H9 (cell line): ENCODE results near the gene PPM1N. TPM values are rescaled to one million over a fixed set of nuclear protein-coding genes. Genes with fewer than 3 reads are reported as not detected.

Source experiments
- DNase-seq: peaks from one replicate; pipeline ENCODE4 v3.0.0-alpha.2; 2017
- H2AFZ ChIP-seq: one replicate; pipeline ENCODE4 v1.6.1; 2013; ENCODE audit warnings: mild to moderate bottlenecking, low read length, control low read depth, moderate library complexity
- H2AK5ac ChIP-seq: 2 replicates; pipeline ENCODE4 v1.6.1; 2013; ENCODE audit warnings: low read length, control low read depth, mixed read lengths; ENCODE audit not compliant: insufficient read length
- H2BK120ac ChIP-seq: one replicate; pipeline ENCODE4 v1.6.1; 2013; ENCODE audit warnings: low read depth, mild to moderate bottlenecking, low read length, control low read depth, inconsistent platforms; ENCODE audit not compliant: poor library complexity, severe bottlenecking
- H2BK12ac ChIP-seq: 2 replicates; pipeline ENCODE4 v1.6.1; 2013; ENCODE audit warnings: low read length, control low read depth, mixed read lengths, low read depth; ENCODE audit not compliant: insufficient read length
- H2BK15ac ChIP-seq: 2 replicates; pipeline ENCODE4 v1.6.1; 2013; ENCODE audit warnings: low read depth, low read length, control low read depth
- H2BK20ac ChIP-seq: one replicate; pipeline ENCODE4 v1.6.1; 2013; ENCODE audit warnings: low read depth, mild to moderate bottlenecking, low read length, control low read depth, inconsistent platforms; ENCODE audit not compliant: poor library complexity, severe bottlenecking
- H2BK5ac ChIP-seq: 2 replicates; pipeline ENCODE4 v1.6.1; 2013; ENCODE audit warnings: low read length, control low read depth, mixed read lengths; ENCODE audit not compliant: insufficient read length
- H3K14ac ChIP-seq: 2 replicates; pipeline ENCODE4 v1.6.1; 2013; ENCODE audit warnings: low read length, control low read depth; ENCODE audit not compliant: insufficient read depth
- H3K18ac ChIP-seq: 2 replicates; pipeline ENCODE4 v1.6.1; 2013; ENCODE audit warnings: low read depth, mild to moderate bottlenecking, mixed read lengths, low read length, control low read depth; ENCODE audit not compliant: insufficient read length
- H3K23ac ChIP-seq: 2 replicates; pipeline ENCODE4 v1.6.1; 2013; ENCODE audit warnings: low read length, control low read depth, mixed read lengths, low read depth; ENCODE audit not compliant: insufficient read length
- H3K23me2 ChIP-seq: 2 replicates; pipeline ENCODE4 v1.6.1; 2013; ENCODE audit warnings: low read depth, mild to moderate bottlenecking, mixed read lengths, low read length, control low read depth; ENCODE audit not compliant: insufficient read length, poor library complexity, severe bottlenecking
- H3K27ac ChIP-seq: 2 replicates; pipeline ENCODE4 v1.5.1; 2013; ENCODE audit warnings: low read length, control low read depth, mixed read lengths, low read depth; ENCODE audit not compliant: insufficient read length
- H3K27me3 ChIP-seq: 2 replicates; pipeline ENCODE4 v1.6.1; 2013; ENCODE audit warnings: low read length, control low read depth, inconsistent platforms; ENCODE audit not compliant: insufficient read depth
- H3K4ac ChIP-seq: 2 replicates; pipeline ENCODE4 v1.6.1; 2013; ENCODE audit warnings: low read depth, mild to moderate bottlenecking, control low read depth, inconsistent platforms, low read length, moderate library complexity
- H3K4me1 ChIP-seq: 2 replicates; pipeline ENCODE4 v1.6.1; 2013; ENCODE audit warnings: low read length, control low read depth, inconsistent platforms; ENCODE audit not compliant: insufficient read depth
- H3K4me2 ChIP-seq: 2 replicates; pipeline ENCODE4 v1.6.1; 2013; ENCODE audit warnings: low read length, control low read depth, mixed read lengths; ENCODE audit not compliant: insufficient read length, insufficient read depth
- H3K56ac ChIP-seq: 2 replicates; pipeline ENCODE4 v1.6.1; 2013; ENCODE audit warnings: low read depth, mild to moderate bottlenecking, mixed read lengths, low read length, control low read depth; ENCODE audit not compliant: insufficient read length
- H3K79me1 ChIP-seq: 2 replicates; pipeline ENCODE4 v1.6.1; 2013; ENCODE audit warnings: low read depth, mild to moderate bottlenecking, moderate library complexity, low read length, control low read depth, inconsistent platforms; ENCODE audit not compliant: insufficient read depth, poor library complexity, severe bottlenecking
- H3K79me2 ChIP-seq: 2 replicates; pipeline ENCODE4 v1.6.1; 2013; ENCODE audit warnings: low read length, control low read depth, inconsistent platforms; ENCODE audit not compliant: insufficient read depth
- H3K9ac ChIP-seq: 2 replicates; pipeline ENCODE4 v1.6.1; 2013; ENCODE audit warnings: low read length, control low read depth, mixed read lengths; ENCODE audit not compliant: insufficient read length; ENCODE audit errors: extremely low read depth
- H3K9me3 ChIP-seq: one replicate; pipeline ENCODE4 v1.6.1; 2013; ENCODE audit warnings: low read depth, low read length, inconsistent platforms; ENCODE audit not compliant: control insufficient read depth
- H3T11ph ChIP-seq: one replicate; pipeline ENCODE4 v1.6.1; 2013; ENCODE audit warnings: mild to moderate bottlenecking, low read length, control low read depth, inconsistent platforms
- H4K20me1 ChIP-seq: one replicate; pipeline ENCODE4 v1.6.1; 2013; ENCODE audit not compliant: control insufficient read depth, insufficient read length, insufficient read depth
- H4K5ac ChIP-seq: 2 replicates; pipeline ENCODE4 v1.6.1; 2013; ENCODE audit warnings: low read depth, mild to moderate bottlenecking, mixed read lengths, low read length, control low read depth; ENCODE audit not compliant: insufficient read length
- H4K8ac ChIP-seq: replicated peaks from 2 replicates; pipeline ENCODE4 v1.6.1; 2013; ENCODE audit warnings: low read length, control low read depth, mixed read lengths, low read depth; ENCODE audit not compliant: insufficient read length
- H4K91ac ChIP-seq: 2 replicates; pipeline ENCODE4 v1.6.1; 2013; ENCODE audit warnings: low read depth, mild to moderate bottlenecking, moderate library complexity, mixed read lengths, low read length, control low read depth; ENCODE audit not compliant: insufficient read length
- H3K27ac Mint-ChIP-seq, 3 experiments: 2 replicates in 2 of 3; 3 replicates in 1 of 3; pipeline ENCODE4 v1.8.0; 2020 to 2021; ENCODE audit warnings: mixed read lengths in 3 of 3, mild to moderate bottlenecking in 1 of 3, moderate library complexity in 1 of 3
- H3K27me3 Mint-ChIP-seq: 2 replicates; pipeline ENCODE4 v1.8.0; 2021; ENCODE audit warnings: low read depth, mild to moderate bottlenecking, moderate library complexity, mixed read lengths
- H3K36me3 Mint-ChIP-seq, 3 experiments: 2 replicates in 2 of 3; 3 replicates in 1 of 3; pipeline ENCODE4 v1.8.0; 2020 to 2021; ENCODE audit warnings: low read depth in 3 of 3, mixed read lengths in 3 of 3; ENCODE audit not compliant: insufficient read depth in 1 of 3
- H3K4me1 Mint-ChIP-seq, 2 experiments: 2 replicates each; pipeline ENCODE4 v1.8.0; 2020; ENCODE audit warnings: mixed read lengths in 2 of 2
- H3K4me3 Mint-ChIP-seq, 2 experiments: 2 replicates in 1 of 2; 3 replicates in 1 of 2; pipeline ENCODE4 v1.8.0; 2020 to 2021; ENCODE audit warnings: mild to moderate bottlenecking in 2 of 2, mixed read lengths in 2 of 2, moderate library complexity in 1 of 2
- H3K9me3 Mint-ChIP-seq, 2 experiments: 2 replicates in 1 of 2; 3 replicates in 1 of 2; pipeline ENCODE4 v1.8.0; 2020; ENCODE audit warnings: mild to moderate bottlenecking in 2 of 2, mixed read lengths in 2 of 2, moderate library complexity in 1 of 2
- CTCF ChIP-seq: fragments of 200-600 bp; sonication (generic); conservative IDR thresholded peaks from 3 replicates; pipeline ENCODE4 v1.8.0; 2021; ENCODE audit warnings: antibody characterized with exemption, mild to moderate bottlenecking
- WGBS: extraction: QIAGEN DNeasy Blood & Tissue Kit; methylation state at CpG from one replicate; pipeline ENCODE4 v1.1.7; 2013; ENCODE audit warnings: missing lambda C conversion rate, low lambda C conversion rate, mixed read lengths; ENCODE audit not compliant: insufficient read length; ENCODE audit errors: extremely low coverage; 5-methylcytosine and 5-hydroxymethylcytosine counted together
- total RNA-seq: library from RNA; stranded (reverse); gene quantifications from 2 replicates; pipeline ENCODE4 v1.2.1, GENCODE V29; 2021

PPM1N gene
- total RNA-seq, 1 experiment from 2014 or later = 7.7 TPM

- H3K79me2 ChIP-seq = no peaks in the 10 kb centered on the region
- H2BK5ac ChIP-seq = no peak overlapping the region
- Mint-ChIP-seq H3K9me3 (no peaks in the 10 kb centered on the region; a peak in 2 of 5 replicates), H3K4me3 (peak overlapping the region in 1 of 2 experiments; percentile 18; a peak in 1 of 5 replicates), H3K36me3 (peaks cover 0 to 4% (median 0%) of the 10 kb centered on the region in 3 experiments; a peak in 2 of 7 replicates), H3K27ac (peak overlapping the region in 1 of 3 experiments; percentile 76; a peak in 2 of 7 replicates), H3K4me1 (peaks cover 33 to 53% of the 10 kb centered on the region in 2 experiments), H3K27me3 (peaks cover 27% of the 10 kb centered on the region)
- no peak overlapping the region for H2AK5ac ChIP-seq
- H4K91ac ChIP-seq = no peak overlapping the region
- H3K18ac ChIP-seq = no peak overlapping the region
- H2BK12ac ChIP-seq = no peak overlapping the region
- no peak overlapping the region for H2AFZ ChIP-seq
- no CpG with 5 or more reads among the region's 2 CpGs for WGBS
- no peak for TF ChIP-seq CTCF
- H4K20me1 ChIP-seq = no peaks in the 10 kb centered on the region
- no peak overlapping the region for H2BK120ac ChIP-seq
- H4K5ac ChIP-seq = no peak overlapping the region
- H3K4me1 ChIP-seq = peaks cover 4% of the 10 kb centered on the region; the same call in 1 of the 2 replicates
- H3K27me3 ChIP-seq = no peaks in the 10 kb centered on the region; the same call in 1 of the 2 replicates
- H2BK20ac ChIP-seq = no peak overlapping the region
- no peak overlapping the region for H3K4me2 ChIP-seq
- no peak overlapping the region for H3K4ac ChIP-seq
- peaks cover 14% of the 10 kb centered on the region for H3K23me2 ChIP-seq
- H2BK15ac ChIP-seq = no peak overlapping the region
- H3K56ac ChIP-seq = no peak overlapping the region
- no peak overlapping the region for H3K23ac ChIP-seq
- H3K14ac ChIP-seq = no peak overlapping the region
- no peak overlapping the region for H3T11ph ChIP-seq
- no peak overlapping the region for H3K27ac ChIP-seq
- DNase-seq = peak; percentile 55
- no peaks in the 10 kb centered on the region for H3K9me3 ChIP-seq
- H3K9ac ChIP-seq = no peak overlapping the region
- no peak overlapping the region for H4K8ac ChIP-seq
- H3K79me1 ChIP-seq = no peaks in the 10 kb centered on the region
Observed at GRCh38 chr19:45501730-45502014, 3.4 kb downstream of the PPM1N start.
